ENCODE data around the gene TMEM130.

- no peak for TF ChIP-seq CTCF (conservative IDR thresholded peaks at IDR 0.05; ENCODE audit: low read depth in 2 of 2)
- TF ChIP-seq EZH2phosphoT487 (IDR thresholded peaks at IDR 0.05; ENCODE audit: unreplicated experiment) = no peak
- TF ChIP-seq EZH2 (IDR thresholded peaks at IDR 0.05; ENCODE audit: low read depth, unreplicated experiment) = no peak
- TF ChIP-seq POLR2AphosphoS5 (IDR thresholded peaks at IDR 0.05; ENCODE audit: low read depth) = no peak
- no peak for TF ChIP-seq CREB1 (CRISPR knock-in tag; IDR thresholded peaks at IDR 0.05; ENCODE audit: low read depth)
- TF ChIP-seq ZNF331 (CRISPR knock-in tag; IDR thresholded peaks at IDR 0.05; ENCODE audit: low read depth) = no peak
- no peak for TF ChIP-seq REST (IDR thresholded peaks at IDR 0.05; ENCODE audit: unreplicated experiment)
- TF ChIP-seq JUNB (IDR thresholded peaks at IDR 0.05; ENCODE audit: unreplicated experiment) = no peak
Measured at GRCh38 chr7:98830972-98831548, 38.8 kb downstream of the TMEM130 start.
